Stimulated activated CD4-positive, alpha-beta T cell treated with anti-CD3 and anti-CD28 coated beads, Interleukin-2, amount 100 ng/mL, for 48 hours (primary cell): ENCODE measurements around the gene TXLNB.
"Not testable (repeated sequence)": the region's sequence is repeated elsewhere in the genome, so short reads cannot be mapped to it uniquely, and the experiment has no call there.

Experiments
- DNase-seq, 2 donors: peaks; one replicate each; pipeline ENCODE4 v3.0.0-alpha.2; 2020

TXLNB gene

DNA sequence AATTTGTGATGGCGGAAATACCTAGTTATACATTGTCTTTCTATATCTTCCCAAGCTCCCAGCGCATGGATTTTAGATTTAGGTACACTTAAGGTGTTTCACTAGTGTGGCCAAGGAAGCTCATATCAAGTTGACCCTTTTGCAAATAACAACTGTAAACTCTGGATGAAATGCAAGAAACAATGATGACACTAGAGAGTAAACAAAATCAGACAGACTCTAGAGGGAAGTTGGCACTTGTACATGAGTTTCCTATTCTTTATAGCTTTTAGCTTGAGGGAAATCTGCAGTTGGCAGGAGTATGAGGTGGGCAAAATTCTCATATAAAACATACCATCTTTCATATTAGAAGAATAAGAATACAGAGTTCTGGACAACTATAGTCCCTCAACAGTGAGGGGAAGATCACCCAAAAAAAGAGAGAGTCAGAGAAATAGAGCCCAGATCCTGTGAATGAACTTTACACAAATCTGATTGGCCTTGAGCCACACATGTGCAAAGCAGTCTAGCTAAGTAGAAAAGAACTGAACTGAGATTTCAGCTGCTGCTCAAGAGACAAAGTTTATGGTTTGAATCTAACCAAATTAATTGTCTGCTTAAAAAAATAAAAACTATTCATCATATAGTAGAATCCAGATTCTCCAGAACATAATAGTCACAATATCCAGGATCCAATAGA lies 26.1 kb downstream of the TXLNB start:
- no peak for DNase-seq

DNA sequence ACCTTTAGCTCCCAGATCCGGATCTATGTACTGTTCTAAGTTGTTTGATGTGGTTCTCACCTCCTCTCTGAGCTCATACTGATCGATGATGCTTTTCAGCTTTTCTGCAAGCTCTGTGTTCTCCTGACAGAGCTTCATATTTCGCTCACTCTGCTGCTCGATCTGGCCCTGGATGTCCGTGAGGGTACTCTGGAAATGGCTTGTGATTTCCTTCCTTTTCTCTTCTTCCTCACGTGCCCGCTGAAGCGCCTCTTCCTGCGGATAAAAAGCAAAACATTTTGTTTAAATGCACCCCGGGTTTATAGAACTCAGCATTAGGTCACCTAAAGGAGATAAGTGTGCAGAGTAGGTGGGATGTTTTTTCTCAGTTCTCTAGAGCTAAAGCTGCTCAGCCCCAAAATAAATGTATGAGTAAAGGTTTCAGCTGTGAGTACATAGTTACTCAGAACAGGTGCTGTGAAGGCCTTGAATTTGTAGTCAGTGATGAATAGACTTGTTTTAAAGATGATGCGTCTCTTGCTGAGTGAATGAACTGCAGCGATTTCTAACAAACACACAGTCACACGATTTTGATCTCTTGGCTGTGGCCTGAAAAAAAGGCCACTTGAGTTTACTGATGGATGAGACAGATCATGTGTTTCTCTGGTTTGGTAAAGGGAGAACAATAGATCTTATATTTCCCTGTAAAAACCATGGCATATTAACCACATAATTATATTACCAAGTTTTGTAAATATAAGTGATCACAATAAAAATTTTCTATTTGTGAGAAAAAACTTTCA lies 29.1 kb downstream of the TXLNB start:
- DNase-seq, result peak in 1 of 2 donors; percentile 26

DNA sequence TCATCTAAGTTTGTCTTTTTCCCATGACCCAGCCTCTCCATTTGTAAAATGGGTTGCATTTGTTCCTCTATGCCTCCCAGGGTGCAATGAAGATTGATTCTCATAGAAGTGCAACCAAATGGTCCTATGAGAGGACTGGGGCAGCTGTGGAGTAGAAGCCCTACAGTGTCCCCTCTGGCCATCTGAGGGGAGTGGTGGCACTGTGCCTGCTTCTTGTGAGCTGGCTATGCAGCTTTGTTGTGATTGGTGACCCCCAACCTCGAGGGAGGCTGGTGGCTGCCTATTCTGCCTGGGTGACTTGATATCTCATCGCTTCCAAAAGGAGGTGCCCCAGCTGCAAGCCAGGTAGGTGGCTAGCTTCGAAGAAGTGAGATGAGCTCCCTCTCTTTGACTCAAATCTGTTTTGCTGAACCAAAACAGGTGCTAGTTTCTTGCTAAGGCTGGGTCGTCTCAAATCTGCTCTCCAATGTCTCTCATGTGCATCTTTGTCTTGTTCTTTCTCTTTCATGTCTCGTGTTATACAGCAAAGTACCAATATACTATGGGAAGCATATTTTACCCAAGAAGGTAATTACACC lies 33.9 kb downstream of the TXLNB start:
- DNase-seq, result no peak

DNA sequence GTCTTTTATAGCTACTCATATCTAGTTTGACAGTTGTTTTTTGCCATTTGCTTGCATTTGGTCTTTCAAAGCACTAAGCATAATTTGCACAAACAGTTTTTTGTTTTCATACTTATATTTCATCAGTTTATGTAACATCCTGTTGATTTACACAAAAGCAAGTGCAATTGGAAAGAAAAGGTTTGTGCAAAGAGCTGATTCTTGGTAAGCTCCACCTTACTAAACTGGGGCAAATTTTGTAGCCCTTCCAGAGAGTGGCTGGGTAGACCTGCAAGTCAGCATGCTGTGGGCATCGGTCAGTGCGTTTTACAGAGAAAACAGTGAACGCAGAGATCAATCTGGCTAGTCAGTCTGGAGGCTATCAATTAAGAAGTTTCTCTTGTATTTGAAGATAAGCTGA lies 34.5 kb downstream of the TXLNB start:
- no peak for DNase-seq

DNA sequence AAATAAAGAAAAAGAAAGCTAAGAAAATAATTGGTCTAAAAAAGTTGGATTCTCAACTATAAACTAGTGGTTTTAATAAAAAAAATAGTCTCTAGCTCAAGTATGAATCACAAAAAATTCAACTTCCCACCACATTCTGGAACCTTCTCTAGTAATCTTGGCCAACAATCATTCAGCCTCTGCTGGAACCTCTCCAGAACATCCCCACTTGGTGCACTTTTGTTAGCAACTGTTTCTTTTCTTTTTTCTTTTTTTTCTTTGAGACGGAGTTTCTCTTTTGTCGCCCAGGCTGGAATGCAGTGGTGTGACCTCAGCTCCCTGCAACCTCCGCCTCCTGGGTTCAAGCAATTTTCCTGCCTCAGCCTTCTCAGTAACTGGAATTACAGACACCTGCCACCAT lies 35.7 kb downstream of the TXLNB start:
- no peak for DNase-seq

GRCh38 chr6:139254196-139254595 lies 37.6 kb downstream of the TXLNB start:
- no peak for DNase-seq

DNA sequence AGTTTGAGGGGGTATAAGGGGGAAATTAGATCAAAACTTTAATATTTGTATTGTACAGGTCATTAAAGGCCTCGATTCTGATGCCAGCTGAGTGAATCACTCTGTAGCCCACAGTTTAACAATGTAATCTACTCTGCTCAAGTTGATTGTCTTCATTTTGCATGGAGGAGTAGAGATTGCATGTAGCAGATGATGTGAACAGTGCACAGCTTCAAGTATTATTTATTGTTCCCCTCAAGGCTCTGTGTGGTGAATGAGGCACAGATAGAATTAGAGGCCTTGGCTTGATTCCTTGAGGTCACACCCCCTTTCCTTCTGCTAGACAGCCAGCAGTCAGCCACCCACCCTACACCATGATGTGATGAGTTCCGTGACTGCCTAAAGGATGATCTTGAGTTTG lies 38.1 kb downstream of the TXLNB start:
- no peak for DNase-seq

GRCh38 chr6:139251691-139252390 lies 40.0 kb downstream of the TXLNB start:
- DNase-seq, result no peak

GRCh38 chr6:139251045-139251690 lies 40.6 kb downstream of the TXLNB start:
- DNase-seq, result no peak

DNA sequence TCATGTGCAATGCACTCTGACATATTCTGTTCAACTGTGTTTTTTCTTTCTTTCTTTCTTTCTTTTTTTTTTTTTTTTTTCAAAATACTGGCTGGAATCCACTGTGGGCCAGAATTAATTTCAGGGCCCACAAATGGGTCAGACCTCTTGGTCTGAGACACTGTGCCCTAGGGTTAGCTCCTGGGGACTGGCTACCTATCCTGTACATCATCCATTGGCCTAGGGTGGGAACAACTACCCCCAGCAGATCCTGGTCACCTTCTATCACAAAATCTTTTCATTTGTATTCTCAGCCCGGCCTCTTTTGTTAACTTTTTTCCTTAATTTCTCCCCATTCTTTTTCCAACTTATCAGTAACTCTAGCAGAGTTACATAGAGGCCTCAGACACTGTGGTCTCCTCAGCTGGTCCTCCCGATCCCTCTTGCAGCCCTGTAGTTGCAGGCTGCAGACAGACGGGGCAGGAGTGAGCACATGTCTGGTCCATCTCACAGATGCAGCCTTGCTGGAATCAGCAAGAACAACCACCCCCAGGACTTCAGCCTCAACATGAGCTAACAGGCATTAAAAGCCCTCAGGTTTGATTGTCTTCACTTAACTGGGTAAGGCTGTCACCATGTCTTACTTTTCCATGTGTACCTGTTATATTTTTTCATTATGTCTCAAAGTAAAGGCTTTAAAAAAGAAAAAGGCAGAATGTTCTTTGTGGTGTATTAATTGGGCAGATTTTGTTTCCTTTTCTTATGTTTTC lies 41.3 kb downstream of the TXLNB start:
- peak; percentile 40 to 44 for DNase-seq

DNA sequence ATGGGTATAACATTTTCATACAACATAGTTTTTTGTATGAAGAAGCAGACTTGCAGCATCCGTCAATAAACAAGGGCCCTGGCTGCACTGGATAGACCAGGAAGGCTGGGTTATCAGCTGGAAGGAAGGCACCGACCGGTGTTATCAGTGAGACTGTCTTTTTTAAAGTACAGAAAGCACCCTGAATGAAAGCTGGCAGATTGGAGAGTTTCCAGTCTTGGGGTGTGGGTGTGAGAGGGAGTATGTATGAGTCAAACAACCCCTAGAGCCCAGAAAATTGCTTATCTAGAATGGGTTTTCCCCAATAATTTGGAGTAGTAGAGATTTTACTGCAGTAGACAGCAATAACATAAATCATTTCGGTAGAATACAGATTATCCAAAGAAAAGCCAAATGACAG lies 42.4 kb downstream of the TXLNB start:
- peak in 1 of 2 donors; percentile 15 for DNase-seq

GRCh38 chr6:139248911-139249310 lies 42.9 kb downstream of the TXLNB start:
- DNase-seq, result no peak

GRCh38 chr6:139247618-139248017 lies 44.2 kb downstream of the TXLNB start:
- no peak for DNase-seq

- DNase-seq, result no peak
Observed at GRCh38 chr6:139243536-139243935, 48.3 kb downstream of the TXLNB start.

GRCh38 chr6:139242457-139243240 lies 49.1 kb downstream of the TXLNB start:
- DNase-seq, result no peak

DNA sequence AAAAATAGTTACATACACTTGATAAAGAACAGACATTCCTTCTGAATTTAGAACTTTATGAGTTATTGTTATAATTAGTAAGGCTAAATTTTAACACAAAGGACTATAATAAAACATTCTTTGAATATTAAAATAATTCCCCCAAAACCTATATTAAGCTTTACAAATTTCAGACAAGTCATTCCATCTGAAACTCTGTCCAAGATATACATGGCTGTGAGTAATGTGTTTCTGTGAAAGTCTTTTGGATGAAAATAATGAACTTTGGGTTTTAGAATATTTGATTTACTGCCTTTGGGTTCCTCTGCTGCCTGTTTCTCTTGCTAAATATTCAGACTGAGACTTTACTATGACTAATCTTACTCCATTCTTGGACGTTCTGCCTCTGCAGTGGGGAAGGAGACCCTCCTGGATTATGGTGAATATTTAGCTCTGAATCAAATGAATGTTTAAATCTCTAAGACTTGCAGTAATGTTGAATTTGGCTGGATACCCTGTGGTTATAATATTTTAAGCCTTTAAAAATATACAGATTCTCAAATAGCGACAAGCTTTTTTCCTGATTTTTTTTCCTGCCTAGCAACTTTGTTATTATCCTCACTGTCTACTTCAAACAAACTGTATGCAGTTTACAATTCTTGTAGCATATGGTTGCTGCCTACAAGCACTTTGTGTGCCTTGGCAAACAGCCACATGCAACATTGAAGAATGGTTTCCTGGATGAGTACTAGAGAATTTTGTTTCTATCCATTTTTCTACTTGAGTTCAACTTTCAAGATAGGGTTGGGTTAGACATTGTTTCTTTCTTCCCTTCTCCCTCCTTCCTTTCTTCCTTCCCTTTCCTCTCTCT lies 51.4 kb downstream of the TXLNB start:
- no peak for DNase-seq

GRCh38 chr6:139239064-139239463 lies 52.7 kb downstream of the TXLNB start:
- no peak for DNase-seq

DNA sequence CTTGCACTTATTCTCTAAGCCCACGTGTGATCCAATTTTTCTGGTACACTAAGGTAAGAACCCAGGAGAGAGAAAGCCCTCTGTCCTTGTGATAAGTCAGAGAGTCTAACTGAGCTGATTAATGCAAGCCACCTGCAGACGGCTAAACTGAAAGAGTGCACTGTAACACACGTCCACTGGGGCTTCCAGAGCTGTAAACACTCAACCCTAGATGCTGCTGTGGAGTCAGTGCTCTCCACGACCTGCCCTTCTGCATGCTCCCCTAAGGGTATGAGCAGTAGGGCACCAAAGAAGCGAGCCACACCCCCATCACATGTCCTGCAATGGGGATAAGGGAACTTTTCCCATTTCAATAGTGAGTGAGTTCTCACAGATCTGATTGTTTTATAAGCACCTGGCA lies 55.7 kb downstream of the TXLNB start:
- DNase-seq, result no peak

- no peak for DNase-seq
Observed at GRCh38 chr6:139235661-139236060, 56.1 kb downstream of the TXLNB start.

- DNase-seq, result not testable (repeated sequence)
Observed at GRCh38 chr6:139234193-139234592, 57.6 kb downstream of the TXLNB start.
